ENCODE results near the gene HSBP1. TPM values are rescaled to one million over a fixed set of nuclear protein-coding genes. Genes with fewer than 3 reads are reported as not detected.
A peak's percentile ranks its signal among the peaks of the same experiment; 100 is the strongest.

The HSBP1 gene
- total and polyA plus RNA-seq, 9 of the 15 experiments (the other 6 are each of a cell fraction or from before 2014, with no cell fraction given): 84.9 to 677 (median 204) TPM

DNA sequence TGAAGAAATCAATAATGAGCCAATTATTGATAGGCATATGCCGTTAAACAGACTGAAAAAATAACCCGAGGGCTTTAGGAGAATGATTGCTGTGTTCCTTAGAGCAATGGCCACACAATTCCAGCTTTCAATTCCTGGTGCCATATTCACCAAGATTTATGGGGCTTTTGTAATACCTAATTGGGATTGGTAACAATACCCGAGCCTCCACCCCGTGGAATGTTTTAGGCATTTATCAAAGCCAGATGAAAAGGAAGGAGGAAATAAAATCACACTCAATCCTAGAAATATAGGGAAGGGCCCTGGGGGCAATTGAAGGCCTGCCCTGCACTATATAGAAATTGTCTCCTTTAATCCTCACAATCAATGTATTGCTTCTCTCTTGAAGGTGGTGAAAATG is 49.0 kb downstream of the HSBP1 start (continued):
- TF ChIP-seq ZFP36 (IDR thresholded peaks at IDR 0.05; ENCODE audit: low read depth, low read length, partially characterized antibody) (no peak), CEBPZ (IDR thresholded peaks at IDR 0.05; ENCODE audit: borderline replicate concordance, low read depth, low read length) (no peak), SETDB1 (IDR thresholded peaks at IDR 0.05; ENCODE audit: low read length) (no peak), ETV1 (tag; conservative IDR thresholded peaks at IDR 0.05; ENCODE audit: low read depth) (no peak)

- 0% methylated on average over 8 of the region's 8 CpGs for WGBS (ENCODE audit: insufficient coverage, low coverage, missing lambda C conversion rate)
- Histone ChIP-seq H4K20me1 (replicated peaks; ENCODE audit: control insufficient read depth, insufficient read depth, low read length) (no peaks in the 10 kb centered on the region), H3K27ac (ENCODE audit: extremely low read depth, low read depth, low read length) (no peak overlapping the region), H3K4me3 (no peak overlapping the region), H3K9me3 (replicated peaks; ENCODE audit: control insufficient read depth, insufficient read depth, low read depth, low read length) (no peaks in the 10 kb centered on the region), H3K79me2 (ENCODE audit: control insufficient read depth, insufficient read depth, low read length) (no peaks in the 10 kb centered on the region), H3K36me3 (ENCODE audit: control insufficient read depth, insufficient read depth, low read length) (no peaks in the 10 kb centered on the region), H3K4me2 (ENCODE audit: insufficient read depth, low read length) (no peak overlapping the region), H3K9ac (ENCODE audit: insufficient read depth in 1 of 2, low read depth in 2 of 2, low read length in 2 of 2) (no peak overlapping the region), H3K9me1 (ENCODE audit: control insufficient read depth, insufficient read depth, low read length) (no peaks in the 10 kb centered on the region), H3K27me3 (ENCODE audit: control insufficient read depth in 2 of 2, insufficient read depth in 2 of 2, low read length in 2 of 2) (peaks cover 54 to 60% of the 10 kb centered on the region in 2 experiments), H2AFZ (ENCODE audit: low read depth, low read length) (no peak overlapping the region), H3K4me1 (replicated peaks in 1 of 2; ENCODE audit: control insufficient read depth in 2 of 2, insufficient read depth in 2 of 2, low read length in 2 of 2) (no peaks in the 10 kb centered on the region)
- ATAC-seq (no peak), DNase-seq (ENCODE audit: extremely low read depth in 1 of 4, low spot score in 3 of 4) (no peak), FAIRE-seq (no peak)
- TF ChIP-seq HBP1 (CRISPR knock-in tag; IDR thresholded peaks at IDR 0.05): no peak
- TF ChIP-seq NCOA2 (IDR thresholded peaks at IDR 0.05; ENCODE audit: partially characterized antibody in 2 of 2): no peak
- TF ChIP-seq TFE3 (CRISPR knock-in tag; IDR thresholded peaks at IDR 0.05): peak; percentile 35; the same call in 1 of the 2 replicates
- TF ChIP-seq BHLHE40 (IDR thresholded peaks at IDR 0.05; ENCODE audit: low read length): 0 out of 2 replicates have a peak, but pooled peaks have one; percentile 10
- no peak for TF ChIP-seq NCOA4 (IDR thresholded peaks at IDR 0.05; ENCODE audit: partially characterized antibody)
- in situ Hi-C loops (cut with MboI) (no loop called here), intact Hi-C loops (cut with micrococcal nuclease) (no loop called here)
- ChIA-PET POLR2A (interaction anchor here (1.3 kb wide), 1 partner anchor 16 kb away, joined by 5 read pairs; no protein-coding TSS in a partner anchor), CTCF (ENCODE audit: low intra/inter-chr PET ratio) (no interaction called here)
- BruUV-seq (replicated peaks): no TSS peak
Observed at GRCh38 chr16:83859265-83859664, 51.5 kb downstream of the HSBP1 start.

All from K562 (cell line).